Ovary (tissue), 3 donors: ENCODE results near the gene CNOT1.

Source experiments
- CTCF ChIP-seq, 3 donors: fragments of 450-650 bp in 2 of 3; fragments of 200-600 bp in 1 of 3; IDR thresholded peaks; one replicate each; pipeline versions ENCODE4 v1.5.1 to v1.8.0; 2016 to 2022; ENCODE audit warnings: antibody characterized with exemption in 3 of 3, mild to moderate bottlenecking in 1 of 3
- POLR2A ChIP-seq: fragments of 450-650 bp; IDR thresholded peaks from one replicate; pipeline ENCODE4 v1.6.1; 2017; ENCODE audit warnings: antibody characterized with exemption, mild to moderate bottlenecking, moderate library complexity
- donor health status: DM: no; HTN: no; CAD: no.

- TF ChIP-seq POLR2A, result no peak
- no peak for TF ChIP-seq CTCF (IDR thresholded peaks at IDR 0.05)
These were observed 15.4 kb downstream of the CNOT1 start for GRCh38 chr16:58614212-58614611.
